HCT116 (cell line): Measurements from ENCODE around the gene VEGFD. TPM values are rescaled to one million over a fixed set of nuclear protein-coding genes. Genes with fewer than 3 reads are reported as not detected.

ENCODE experiments used
- ATAC-seq: fragments of 200-7000 bp; cut with Tn5 transposase; 2 replicates; pipeline ENCODE4 v1.9.1; 2020; ENCODE audit warnings: mild to moderate bottlenecking, moderate library complexity
- BruUV-seq: library from RNA; stranded (reverse); fragments of 400-500 nt; replicated peaks from 2 replicates; lab custom pipeline; 2021; lab: Mats Ljungman, UMichigan
- CTCF ChIA-PET: fragments of 300-600 bp; sonication (Branson Sonifier 250); formaldehyde crosslinking; loops from one replicate; lab custom pipeline; 2021; ENCODE audit warnings: antibody characterized with exemption; lab: Charles Lee
- POLR2A ChIA-PET: fragments of 300-600, 350-600 bp; sonication (Branson Sonifier 250); formaldehyde crosslinking; loops from one replicate; lab custom pipeline; 2021; ENCODE audit warnings: antibody characterized with exemption; lab: Charles Lee
- RAD21 ChIA-PET, 2 experiments: fragments of 300-600 bp; sonication (Branson Sonifier 250); formaldehyde crosslinking; loops; one replicate each; lab custom pipeline; 2023; ENCODE audit warnings: low total read pairs in 2 of 2; ENCODE audit not compliant: uncharacterized antibody in 2 of 2, unreplicated experiment in 2 of 2, low non-redundant PET in 1 of 2; lab: Charles Lee
- DNase-seq: peaks from one replicate; pipeline ENCODE4 v3.0.0-alpha.2; 2010; ENCODE audit warnings: low read depth, low spot score
- H2AFZ ChIP-seq: fragments of 200-600 bp; shearing (Covaris generic), sonication (generic); 2 replicates; pipeline ENCODE4 v1.6.1; 2017; ENCODE audit warnings: low read depth, mixed run types, mixed read lengths, antibody characterized with exemption, low read length; ENCODE audit not compliant: poor library complexity, severe bottlenecking
- H3K27ac ChIP-seq: 2 replicates; pipeline ENCODE4 v1.5.1; 2012; ENCODE audit warnings: low read depth, low read length
- H3K27me3 ChIP-seq: fragments of 200-600 bp; sonication (generic); 2 replicates; pipeline ENCODE4 v1.6.1; 2016; ENCODE audit warnings: mixed run types, low read length, mixed read lengths; ENCODE audit not compliant: insufficient read depth
- H3K36me3 ChIP-seq, 2 experiments: fragments of 200-500 bp in 1 of 2; fragments of 200-600 bp in 1 of 2; sonication (Bioruptor generic) in 1 of 2; sonication (generic) in 1 of 2; 2 replicates each; pipeline versions ENCODE4 v1.5.1 to v1.6.1; 2014 to 2016; ENCODE audit warnings: low read length in 2 of 2, inconsistent platforms in 1 of 2, mixed read lengths in 1 of 2, mixed run types in 1 of 2; ENCODE audit not compliant: insufficient read depth in 2 of 2, control insufficient read depth in 1 of 2
- H3K4me1 ChIP-seq, 2 experiments: fragments of 200-600 bp in 1 of 2; sonication (generic) in 1 of 2; 2 replicates each; pipeline versions ENCODE4 v1.5.1 to v1.6.1; 2012 to 2017; ENCODE audit warnings: low read length in 2 of 2, inconsistent platforms in 1 of 2, mild to moderate bottlenecking in 1 of 2, mixed read lengths in 1 of 2, mixed run types in 1 of 2, moderate library complexity in 1 of 2; ENCODE audit not compliant: insufficient read depth in 2 of 2, control insufficient read depth in 1 of 2
- H3K4me2 ChIP-seq: fragments of 200-600 bp; sonication (generic); 2 replicates; pipeline ENCODE4 v1.6.1; 2017; ENCODE audit warnings: mixed run types, low read length, mixed read lengths
- H3K4me3 ChIP-seq, 2 experiments: fragments of 200-600 bp in 1 of 2; sonication (generic) in 1 of 2; replicated peaks in 1 of 2; 2 replicates each; pipeline ENCODE4 v1.5.1; 2011 to 2016; ENCODE audit warnings: low read length in 2 of 2, control low read depth in 1 of 2, low read depth in 1 of 2, mild to moderate bottlenecking in 1 of 2, mixed read lengths in 1 of 2, mixed run types in 1 of 2
- H3K79me2 ChIP-seq: fragments of 200-600 bp; sonication (generic); 2 replicates; pipeline ENCODE4 v1.6.1; 2017; ENCODE audit warnings: mild to moderate bottlenecking, mixed run types, low read length, moderate library complexity, mixed read lengths; ENCODE audit not compliant: insufficient read depth
- H3K9ac ChIP-seq: fragments of 200-600 bp; sonication (generic); 2 replicates; pipeline ENCODE4 v1.6.1; 2016; ENCODE audit warnings: low read length, mixed read lengths
- H3K9me2 ChIP-seq: fragments of 200-600 bp; sonication (generic), shearing (Covaris generic); 2 replicates; pipeline ENCODE4 v1.6.1; 2017; ENCODE audit warnings: mixed run types, mild to moderate bottlenecking, moderate library complexity; ENCODE audit not compliant: insufficient read depth
- H3K9me3 ChIP-seq, 2 experiments: fragments of 200-500 bp in 1 of 2; fragments of 200-600 bp in 1 of 2; sonication (Bioruptor generic) in 1 of 2; sonication (generic) in 1 of 2; 2 replicates each; pipeline ENCODE4 v1.6.1; 2014 to 2017; ENCODE audit warnings: low read length in 2 of 2, mixed read lengths in 2 of 2, inconsistent platforms in 1 of 2, low read depth in 1 of 2, mild to moderate bottlenecking in 1 of 2, mixed run types in 1 of 2, moderate library complexity in 1 of 2; ENCODE audit not compliant: control insufficient read depth in 1 of 2, insufficient read depth in 1 of 2
- H4K20me1 ChIP-seq: fragments of 200-600 bp; sonication (generic), shearing (Covaris generic); 2 replicates; pipeline ENCODE4 v1.6.1; 2017; ENCODE audit warnings: mixed run types, mild to moderate bottlenecking, moderate library complexity; ENCODE audit not compliant: insufficient read depth
- ATF3 ChIP-seq: IDR thresholded peaks from 2 replicates; pipeline ENCODE4 v1.6.1; 2012
- CTCF ChIP-seq, 3 experiments: fragments of 200-600 bp in 1 of 3; sonication (generic) in 1 of 3; IDR thresholded peaks in 2 of 3; conservative IDR thresholded peaks in 1 of 3; 2 replicates each; pipeline ENCODE4 v1.5.1; 2012 to 2017; ENCODE audit warnings: low read depth in 2 of 3, low read length in 2 of 3, antibody characterized with exemption in 1 of 3, borderline replicate concordance in 1 of 3, control low read depth in 1 of 3, mild to moderate bottlenecking in 1 of 3, mixed read lengths in 1 of 3, mixed run types in 1 of 3, moderate library complexity in 1 of 3; ENCODE audit not compliant: insufficient read depth in 1 of 3
- EGR1 ChIP-seq: IDR thresholded peaks from 2 replicates; pipeline ENCODE4 v1.6.1; 2012; ENCODE audit warnings: low read depth
- EZH2 ChIP-seq: fragments of 200-600 bp; sonication (generic); IDR thresholded peaks from 2 replicates; pipeline ENCODE4 v1.6.1; 2017; ENCODE audit warnings: antibody characterized with exemption, mixed run types
- EZH2phosphoT487 ChIP-seq: fragments of 200-600 bp; IDR thresholded peaks from 2 replicates; pipeline ENCODE4 v1.6.1; 2018; ENCODE audit warnings: antibody characterized with exemption, borderline replicate concordance
- JUND ChIP-seq: IDR thresholded peaks from 2 replicates; pipeline ENCODE4 v1.6.1; 2012
- MAX ChIP-seq: IDR thresholded peaks from 2 replicates; pipeline ENCODE4 v1.6.1; 2012
- POLR2A ChIP-seq: IDR thresholded peaks from 2 replicates; pipeline ENCODE4 v1.7.0; 2011; ENCODE audit warnings: borderline replicate concordance; ENCODE audit not compliant: insufficient read depth, insufficient read length; ENCODE audit errors: extremely low read depth
- POLR2AphosphoS5 ChIP-seq: IDR thresholded peaks from 2 replicates; pipeline ENCODE4 v1.6.1; 2011; ENCODE audit warnings: mild to moderate bottlenecking, low read depth, low read length, moderate library complexity
- SP1 ChIP-seq: IDR thresholded peaks from 2 replicates; pipeline ENCODE4 v1.6.1; 2012; ENCODE audit warnings: low read depth
- SRF ChIP-seq: IDR thresholded peaks from 2 replicates; pipeline ENCODE4 v1.6.1; 2012; ENCODE audit warnings: low read depth
- TCF7L2 ChIP-seq: IDR thresholded peaks from 2 replicates; pipeline ENCODE4 v1.7.0; 2011; ENCODE audit warnings: borderline replicate concordance, inconsistent platforms; ENCODE audit not compliant: insufficient read depth, insufficient read length; ENCODE audit errors: extremely low read depth
- YY1 ChIP-seq: IDR thresholded peaks from 2 replicates; pipeline ENCODE4 v1.6.1; 2011; ENCODE audit warnings: low read length, low read depth, moderate library complexity, mild to moderate bottlenecking; ENCODE audit not compliant: insufficient replicate concordance; ENCODE audit errors: extremely low read depth
- ZFX ChIP-seq: fragments of 450-650 bp; IDR thresholded peaks from 2 replicates; pipeline ENCODE4 v1.6.1; 2017
- ZNF274 ChIP-seq: fragments of 200-500 bp; sonication (Bioruptor generic); IDR thresholded peaks from 2 replicates; pipeline ENCODE4 v1.6.1; 2014; ENCODE audit warnings: mild to moderate bottlenecking, low read depth, low read length, inconsistent platforms
- intact Hi-C: fragments of 100-400 bp; cut with micrococcal nuclease; formaldehyde crosslinking; loops from 2 replicates; pipeline ENCODE4 v1.10.0; 2022
- total RNA-seq: library from RNA; stranded (reverse); gene quantifications from one replicate; pipeline ENCODE4 v1.2.1, GENCODE V29; 2021; ENCODE audit not compliant: unreplicated experiment

The VEGFD gene
- total RNA-seq, 1 experiment from 2014 or later: 0.37 TPM

- DNase-seq: no peak
- Histone ChIP-seq H2AFZ (no peak overlapping the region), H3K4me1 (no peaks in the 10 kb centered on the region), H3K4me2 (no peak overlapping the region), H3K4me3 (no peak overlapping the region), H3K27ac (no peak overlapping the region), H3K9ac (no peak overlapping the region), H3K79me2 (no peaks in the 10 kb centered on the region), H3K9me3 (no peaks in the 10 kb centered on the region), H3K9me2 (no peaks in the 10 kb centered on the region), H3K36me3 (no peaks in the 10 kb centered on the region), H3K27me3 (no peaks in the 10 kb centered on the region), H4K20me1 (no peaks in the 10 kb centered on the region)
- no peak for TF ChIP-seq ZFX
- no peak for TF ChIP-seq SRF
- TF ChIP-seq SP1: no peak
- TF ChIP-seq POLR2A: no peak
- TF ChIP-seq JUND: no peak
- no peak for TF ChIP-seq CTCF (IDR thresholded peaks at IDR 0.05 in 2 of 3, conservative IDR thresholded peaks at IDR 0.05 in 1 of 3; ENCODE audit: borderline replicate concordance in 1 of 3, insufficient read depth in 1 of 3, low read depth in 2 of 3, low read length in 2 of 3)
- POLR2A ChIA-PET: no interaction called here
- RAD21 ChIA-PET: no interaction called here
- intact Hi-C loops: no loop called here
- no TSS peak for BruUV-seq
- ATAC-seq: no peak
- CTCF ChIA-PET: no interaction called here
Observed at GRCh38 chrX:15425024-15425423, 40.8 kb upstream of the VEGFD start.

- DNase-seq: no peak
- intact Hi-C loops: no loop called here
- Histone ChIP-seq H4K20me1 (no peaks in the 10 kb centered on the region), H3K4me3 (no peak overlapping the region), H3K9me2 (no peaks in the 10 kb centered on the region), H3K79me2 (no peaks in the 10 kb centered on the region), H2AFZ (no peak overlapping the region), H3K27ac (no peak overlapping the region), H3K27me3 (no peaks in the 10 kb centered on the region), H3K4me2 (no peak overlapping the region), H3K4me1 (no peaks in the 10 kb centered on the region), H3K9ac (no peak overlapping the region), H3K36me3 (no peaks in the 10 kb centered on the region), H3K9me3 (no peaks in the 10 kb centered on the region)
- no peak for TF ChIP-seq ZNF274
- TF ChIP-seq ZFX: no peak
- no peak for TF ChIP-seq TCF7L2
- TF ChIP-seq EZH2: no peak
- TF ChIP-seq MAX: no peak
- no peak for TF ChIP-seq CTCF (IDR thresholded peaks at IDR 0.05 in 2 of 3, conservative IDR thresholded peaks at IDR 0.05 in 1 of 3; ENCODE audit: borderline replicate concordance in 1 of 3, insufficient read depth in 1 of 3, low read depth in 2 of 3, low read length in 2 of 3)
- no peak for TF ChIP-seq YY1
- TF ChIP-seq SP1: no peak
- no peak for TF ChIP-seq ATF3
- TF ChIP-seq EZH2phosphoT487: no peak
- TF ChIP-seq EGR1: no peak
- no peak for TF ChIP-seq POLR2AphosphoS5
- TF ChIP-seq SRF: no peak
- CTCF ChIA-PET: no interaction called here
- RAD21 ChIA-PET: no interaction called here
- POLR2A ChIA-PET: no interaction called here
- no TSS peak for BruUV-seq
- ATAC-seq: no peak
Observed at GRCh38 chrX:15418707-15419181, 34.5 kb upstream of the VEGFD start.
